H1 (cell line): ENCODE measurements around the gene SLC41A1.

Source experiments
- EGR1 ChIP-seq: IDR thresholded peaks from 2 replicates; pipeline ENCODE4 v1.6.1; 2011; ENCODE audit warnings: low read depth, low read length, borderline replicate concordance
- POLR2A ChIP-seq, 2 experiments: IDR thresholded peaks; 1 replicate in 1 of 2; 2 replicates in 1 of 2; pipeline ENCODE4 v1.6.1; 2011; ENCODE audit warnings: low read depth in 2 of 2, low read length in 2 of 2, mild to moderate bottlenecking in 2 of 2; ENCODE audit errors: control extremely low read depth in 1 of 2
- RAD21 ChIP-seq, 2 experiments: IDR thresholded peaks in 1 of 2; conservative IDR thresholded peaks in 1 of 2; 2 replicates each; pipeline ENCODE4 v1.6.1; 2011; ENCODE audit warnings: low read depth in 2 of 2, low read length in 2 of 2, improper control_type of control experiment in 1 of 2, inconsistent platforms in 1 of 2, mild to moderate bottlenecking in 1 of 2, moderate library complexity in 1 of 2
- SIN3A ChIP-seq, 2 experiments: IDR thresholded peaks in 1 of 2; conservative IDR thresholded peaks in 1 of 2; 2 replicates each; pipeline ENCODE4 v1.6.1; 2011 to 2012; ENCODE audit warnings: low read length in 2 of 2, improper control_type of control experiment in 1 of 2, low read depth in 1 of 2, mild to moderate bottlenecking in 1 of 2
- TF ChIP-seq, protein P1 (sequence below), 3 experiments: IDR thresholded peaks; 1 replicate in 2 of 3; 2 replicates in 1 of 3; pipeline versions ENCODE4 v1.5.1 to v1.6.1; 2011; ENCODE audit warnings: low read length in 3 of 3, mild to moderate bottlenecking in 3 of 3, inconsistent platforms in 2 of 3, low read depth in 1 of 3, moderate library complexity in 1 of 3; ENCODE audit not compliant: insufficient read depth in 1 of 3; ENCODE audit errors: control extremely low read depth in 1 of 3

DNA sequence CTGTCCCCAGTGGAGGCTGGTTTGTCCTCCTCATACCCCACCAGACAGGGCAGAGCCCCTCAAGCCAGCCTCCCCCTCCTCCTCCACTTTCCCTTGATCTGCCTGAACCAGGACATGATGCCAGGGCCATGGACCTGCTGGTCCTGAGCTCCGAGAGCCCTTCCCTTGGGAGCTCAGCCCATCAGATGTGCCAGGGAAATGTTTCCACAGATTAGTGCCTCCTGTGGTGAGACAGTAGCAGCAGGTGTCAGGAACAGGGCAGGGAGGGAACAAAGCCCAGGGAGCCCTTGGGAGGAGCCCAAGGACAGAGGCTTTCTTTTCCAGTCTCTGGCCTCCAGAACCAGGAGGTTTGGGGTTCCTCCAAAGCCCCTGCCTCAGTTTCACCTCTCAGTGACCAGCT is 14.6 kb upstream of the SLC41A1 start:
- TF ChIP-seq POLR2A (IDR thresholded peaks at IDR 0.05; ENCODE audit: control extremely low read depth in 1 of 2, low read depth in 2 of 2, low read length in 2 of 2) (no peak), SIN3A (conservative IDR thresholded peaks at IDR 0.05 in 1 of 2, IDR thresholded peaks at IDR 0.05 in 1 of 2; ENCODE audit: low read depth in 1 of 2, low read length in 2 of 2) (no peak), EGR1 (no peak), RAD21 (IDR thresholded peaks at IDR 0.05 in 1 of 2, conservative IDR thresholded peaks at IDR 0.05 in 1 of 2; ENCODE audit: low read depth in 2 of 2, low read length in 2 of 2) (no peak)
- TF ChIP-seq, protein P1, sequence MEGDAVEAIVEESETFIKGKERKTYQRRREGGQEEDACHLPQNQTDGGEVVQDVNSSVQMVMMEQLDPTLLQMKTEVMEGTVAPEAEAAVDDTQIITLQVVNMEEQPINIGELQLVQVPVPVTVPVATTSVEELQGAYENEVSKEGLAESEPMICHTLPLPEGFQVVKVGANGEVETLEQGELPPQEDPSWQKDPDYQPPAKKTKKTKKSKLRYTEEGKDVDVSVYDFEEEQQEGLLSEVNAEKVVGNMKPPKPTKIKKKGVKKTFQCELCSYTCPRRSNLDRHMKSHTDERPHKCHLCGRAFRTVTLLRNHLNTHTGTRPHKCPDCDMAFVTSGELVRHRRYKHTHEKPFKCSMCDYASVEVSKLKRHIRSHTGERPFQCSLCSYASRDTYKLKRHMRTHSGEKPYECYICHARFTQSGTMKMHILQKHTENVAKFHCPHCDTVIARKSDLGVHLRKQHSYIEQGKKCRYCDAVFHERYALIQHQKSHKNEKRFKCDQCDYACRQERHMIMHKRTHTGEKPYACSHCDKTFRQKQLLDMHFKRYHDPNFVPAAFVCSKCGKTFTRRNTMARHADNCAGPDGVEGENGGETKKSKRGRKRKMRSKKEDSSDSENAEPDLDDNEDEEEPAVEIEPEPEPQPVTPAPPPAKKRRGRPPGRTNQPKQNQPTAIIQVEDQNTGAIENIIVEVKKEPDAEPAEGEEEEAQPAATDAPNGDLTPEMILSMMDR (IDR thresholded peaks at IDR 0.05; ENCODE audit: control extremely low read depth in 1 of 3, insufficient read depth in 1 of 3, low read depth in 1 of 3, low read length in 3 of 3): no peak
